Right lung (tissue), 5 donors: ENCODE data around the gene CRB3. TPM values are rescaled to one million over a fixed set of nuclear protein-coding genes. Genes with fewer than 3 reads are reported as not detected.

Source experiments
- DNase-seq, 2 donors: peaks; one replicate each; pipeline ENCODE4 v3.0.0-alpha.2; 2013
- polyA plus RNA-seq, 5 donors: library from polyadenylated mRNA; unstranded; fragments of 120-200 nt; gene quantifications; one replicate each; pipeline versions ENCODE4 v1.2.1 to v1.2.3, GENCODE V29; 2013; ENCODE audit warnings: inconsistent platforms in 1 of 5, low replicate concordance in 1 of 5; ENCODE audit not compliant: insufficient read length in 5 of 5, insufficient read depth in 1 of 5

The CRB3 gene
- polyA plus RNA-seq, 5 donors: 13.1 to 23.4 (median 18.0) TPM

DNA sequence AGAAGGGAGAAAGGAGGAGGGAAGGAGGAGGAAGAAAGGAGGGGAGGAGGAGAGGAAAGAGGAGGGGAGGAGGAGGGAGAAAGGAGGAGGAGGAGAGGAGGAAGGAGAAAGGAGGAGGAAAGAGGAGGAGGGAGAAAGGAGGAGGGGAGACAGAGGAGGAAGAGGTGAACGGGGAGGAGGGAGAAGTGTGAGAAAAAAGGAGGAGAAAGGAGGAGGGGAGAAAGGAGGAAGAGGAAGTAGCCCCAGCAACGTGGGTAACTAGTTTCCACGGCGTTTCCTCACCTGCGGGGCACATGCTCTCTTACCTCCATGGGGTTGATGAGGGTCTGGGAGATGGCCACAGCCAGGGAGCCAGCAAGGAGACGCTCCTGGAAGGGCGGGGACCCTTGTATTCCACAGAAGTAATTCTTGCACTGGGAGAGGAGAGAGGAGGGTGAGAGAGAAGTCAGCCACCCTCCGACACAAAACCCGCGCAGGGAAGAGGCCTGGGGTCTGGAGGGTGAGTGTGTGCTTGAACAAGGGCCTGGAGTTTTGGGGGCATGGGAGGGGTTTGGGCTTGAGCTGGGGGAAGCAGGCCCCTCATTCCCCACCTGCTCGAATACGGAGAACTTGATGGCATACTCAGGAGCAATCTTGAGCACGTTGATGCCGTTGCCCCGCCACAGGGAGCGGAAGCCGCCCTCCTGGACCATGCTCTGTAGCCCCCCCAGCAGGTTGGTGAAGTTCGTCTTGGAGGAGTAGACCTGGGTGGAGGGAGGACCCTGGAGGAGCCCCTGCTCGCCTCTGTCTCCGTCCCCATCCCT, 34.5 kb upstream of the CRB3 start:
- no peak for DNase-seq

DNA sequence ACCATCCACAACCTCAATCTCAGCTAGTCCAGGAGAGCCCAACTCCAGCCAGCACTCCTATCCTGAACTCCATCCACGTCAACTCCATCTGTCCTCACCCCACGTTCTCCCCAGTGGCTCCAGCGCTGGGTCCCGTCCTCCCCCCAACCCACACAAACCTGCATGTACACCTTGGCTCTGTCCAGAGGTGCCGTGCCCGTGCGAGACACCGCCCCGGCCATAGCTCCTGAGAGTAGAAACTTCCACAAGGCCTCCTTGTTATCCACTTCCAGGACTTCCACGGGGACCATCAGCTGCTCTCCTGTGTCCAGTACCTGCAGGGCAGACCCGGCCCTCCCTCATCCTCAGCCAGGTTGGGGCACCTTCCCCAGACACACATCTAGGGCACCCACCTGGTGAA, 32.2 kb upstream of the CRB3 start:
- DNase-seq: no peak

DNA sequence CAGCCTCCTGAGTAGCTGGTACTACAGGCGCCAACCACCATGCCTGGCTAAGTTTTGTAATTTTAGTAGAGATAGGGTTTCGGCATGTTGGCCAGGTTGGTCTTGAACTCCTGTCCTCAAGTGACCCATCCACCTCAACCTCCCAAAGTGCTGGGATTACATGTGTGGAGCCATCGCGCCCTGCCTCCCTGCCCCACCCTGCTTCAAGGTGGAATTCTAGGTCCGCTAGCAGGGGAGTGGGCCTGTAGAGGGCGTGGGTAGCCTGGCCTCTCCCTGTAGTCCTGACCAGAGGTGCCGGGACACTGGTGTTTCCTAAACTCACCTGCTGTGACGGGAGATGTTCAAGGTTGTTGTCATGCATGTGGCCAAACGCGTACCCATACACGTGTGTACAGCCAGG, 30.9 kb upstream of the CRB3 start:
- DNase-seq: no peak

DNA sequence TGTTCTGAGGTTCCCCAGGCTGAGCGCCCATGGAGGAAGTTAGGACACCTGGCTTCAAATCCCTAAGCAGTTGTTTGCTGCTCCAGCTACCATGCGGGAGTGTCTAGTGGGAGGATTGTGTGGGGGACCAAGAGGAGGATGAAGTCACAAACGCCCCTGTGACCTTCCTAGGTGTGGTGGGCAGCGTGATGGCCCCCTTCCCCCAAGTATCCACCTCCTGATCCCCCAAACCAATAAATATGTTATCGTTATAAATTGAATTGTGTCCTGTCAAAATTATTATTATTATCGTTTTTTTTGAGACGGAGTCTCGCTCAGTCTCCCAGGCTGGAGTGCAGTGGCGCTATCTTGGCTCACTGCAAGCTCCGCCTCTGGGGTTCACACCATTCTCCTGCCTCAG, 30.4 kb upstream of the CRB3 start, which contains the start of gene SLC25A41:
Gene SLC25A41, minus strand, starts transcription at position 101 of the 400 bp plus-strand sequence. Its CDS starts 70 bp downstream, at position 31.
- no peak for DNase-seq

DNA sequence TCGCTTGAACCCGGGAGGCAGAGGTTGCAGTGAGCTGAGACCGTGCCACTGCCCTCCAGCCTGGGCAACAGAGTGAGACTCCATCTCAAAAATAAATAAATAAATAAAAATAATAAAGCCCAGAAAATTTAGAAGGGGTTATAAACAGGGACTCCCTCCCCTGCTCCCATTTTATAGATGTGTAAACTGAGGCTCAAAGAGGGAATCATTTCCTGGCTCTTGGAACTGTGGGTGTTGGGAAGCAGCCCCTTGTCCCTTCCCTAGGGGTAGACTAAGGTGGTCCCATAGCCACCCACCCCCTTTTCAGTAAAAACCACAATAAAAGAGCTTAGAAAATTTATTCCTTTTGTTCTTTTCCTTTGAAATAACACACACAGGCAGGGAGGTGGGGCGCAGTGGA, 24.3 kb upstream of the CRB3 start:
- DNase-seq: no peak

DNA sequence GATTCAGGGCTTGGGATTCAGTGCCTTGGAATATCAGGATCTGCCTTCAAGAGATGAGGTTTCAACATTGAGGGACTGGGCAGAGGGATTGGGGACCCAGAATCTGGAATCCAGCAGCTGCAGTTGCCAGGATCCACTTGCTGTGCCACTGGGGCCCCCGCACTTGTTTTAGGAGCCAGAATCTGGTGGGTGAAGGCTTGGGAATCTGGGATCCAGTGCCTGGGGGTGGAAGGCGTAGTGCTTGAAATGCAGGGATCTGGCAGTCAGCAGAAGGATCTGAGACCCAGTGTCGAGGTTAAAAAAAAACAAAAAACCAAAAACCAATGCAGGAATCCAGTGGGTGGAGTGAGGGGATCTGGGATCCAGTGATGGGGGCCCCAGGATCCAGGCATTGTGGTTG, 23.2 kb upstream of the CRB3 start:
- no peak for DNase-seq

DNA sequence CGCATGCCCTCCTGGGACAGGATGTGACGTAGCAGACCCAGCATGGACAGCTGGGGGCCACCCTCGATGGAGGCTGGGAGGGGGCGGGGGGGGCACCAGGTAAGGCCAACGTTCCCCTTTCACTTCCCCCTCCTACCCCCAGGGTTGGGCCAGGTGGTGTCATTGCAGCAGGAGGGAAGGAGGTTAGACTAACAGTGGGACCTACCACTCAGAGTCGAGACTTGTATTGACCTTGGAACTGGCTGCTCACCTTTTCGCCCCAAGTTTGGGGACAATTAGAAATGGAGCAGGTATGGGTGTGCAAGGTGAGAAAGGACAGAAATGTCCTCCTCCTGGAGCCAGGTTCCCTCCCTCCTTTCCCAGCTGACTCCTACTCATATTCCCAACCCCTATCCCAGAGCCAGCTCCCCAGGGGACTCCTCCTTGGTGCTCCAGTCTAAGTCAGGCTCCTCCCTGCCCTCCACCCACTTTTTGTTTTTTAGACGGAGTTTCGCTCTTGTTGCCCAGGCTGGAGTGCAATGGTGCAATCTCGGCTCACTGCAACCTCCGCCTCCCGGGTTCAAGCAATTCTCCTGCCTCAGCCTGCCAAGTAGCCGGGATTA, 21.9 kb upstream of the CRB3 start:
- DNase-seq: no peak

DNA sequence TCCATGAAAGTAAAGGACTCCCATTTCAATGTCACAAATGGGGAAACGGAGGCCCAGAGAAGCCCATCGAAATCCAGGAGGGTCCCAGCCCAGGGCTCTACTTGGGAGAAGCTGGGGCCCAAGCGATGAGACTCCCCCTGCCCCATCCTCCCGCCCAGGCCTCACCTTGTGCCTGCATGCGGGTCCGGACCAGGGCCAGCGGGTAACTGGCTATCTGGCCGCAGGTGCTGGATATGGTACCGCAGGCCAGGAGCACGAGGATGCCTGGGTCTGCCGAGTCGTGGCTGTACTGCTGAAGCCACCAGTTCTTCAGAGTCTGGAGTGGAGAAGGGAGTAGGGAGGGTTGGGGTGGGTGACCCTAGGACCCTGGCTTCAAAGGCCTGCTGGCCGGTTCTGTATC, 20.1 kb upstream of the CRB3 start:
- no peak for DNase-seq

DNA sequence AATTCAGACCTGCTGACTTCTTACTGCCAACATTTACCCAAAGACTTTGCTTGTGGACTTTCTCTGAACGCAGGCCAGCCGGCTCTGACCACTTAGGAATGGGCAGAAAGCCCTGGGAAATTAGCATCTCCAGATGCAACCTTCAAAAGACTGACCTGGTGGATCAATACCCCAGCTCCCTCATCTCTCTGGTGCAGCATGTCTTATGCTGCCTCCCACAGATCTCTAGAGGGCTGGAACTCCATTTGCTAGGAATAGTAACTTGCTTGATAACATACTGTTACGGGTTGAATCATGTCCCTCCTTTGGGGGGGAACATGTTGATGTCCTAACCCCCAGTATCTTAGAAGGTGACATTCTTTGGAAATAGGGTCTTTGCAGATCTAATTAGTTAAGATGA, 17.6 kb upstream of the CRB3 start:
- no peak for DNase-seq

DNA sequence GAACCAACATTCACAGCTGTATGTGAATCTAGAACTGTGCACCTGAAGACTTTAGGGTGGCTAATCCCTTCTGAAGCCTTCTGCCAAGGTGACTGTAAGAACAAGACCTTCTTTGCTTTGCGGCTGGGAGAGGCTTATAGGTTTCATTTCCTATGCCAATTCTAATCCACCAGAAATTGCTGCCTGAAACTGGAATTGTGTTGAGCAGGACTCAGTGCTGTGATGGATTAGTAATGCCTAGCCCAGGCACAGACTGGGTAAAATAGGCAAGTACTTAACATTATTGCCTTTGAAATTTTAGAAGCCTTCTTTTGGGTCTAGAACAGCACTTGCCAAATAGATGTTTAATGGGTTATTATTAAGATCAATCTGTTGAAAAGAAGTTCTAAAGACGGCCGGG, 16.0 kb upstream of the CRB3 start:
- no peak for DNase-seq

DNA sequence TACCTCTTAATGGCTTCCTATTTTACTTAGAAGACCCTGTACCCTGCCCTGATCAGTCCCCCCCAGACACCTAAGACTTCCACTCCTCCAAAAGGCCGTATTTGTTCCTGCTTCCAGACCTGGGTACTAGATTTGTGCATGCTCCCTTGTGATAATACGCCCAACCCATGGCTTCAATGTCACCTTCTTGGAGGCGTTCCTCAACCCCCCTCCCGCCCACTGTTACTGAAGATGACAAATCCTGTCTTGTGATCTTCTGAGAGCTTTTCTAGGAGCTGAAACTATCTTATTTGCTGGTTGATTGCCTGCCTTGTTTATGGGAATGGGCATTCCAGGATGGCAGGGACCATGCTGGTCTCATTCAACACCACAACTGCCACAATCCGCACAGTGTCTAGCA, 13.9 kb upstream of the CRB3 start:
- no peak for DNase-seq

DNA sequence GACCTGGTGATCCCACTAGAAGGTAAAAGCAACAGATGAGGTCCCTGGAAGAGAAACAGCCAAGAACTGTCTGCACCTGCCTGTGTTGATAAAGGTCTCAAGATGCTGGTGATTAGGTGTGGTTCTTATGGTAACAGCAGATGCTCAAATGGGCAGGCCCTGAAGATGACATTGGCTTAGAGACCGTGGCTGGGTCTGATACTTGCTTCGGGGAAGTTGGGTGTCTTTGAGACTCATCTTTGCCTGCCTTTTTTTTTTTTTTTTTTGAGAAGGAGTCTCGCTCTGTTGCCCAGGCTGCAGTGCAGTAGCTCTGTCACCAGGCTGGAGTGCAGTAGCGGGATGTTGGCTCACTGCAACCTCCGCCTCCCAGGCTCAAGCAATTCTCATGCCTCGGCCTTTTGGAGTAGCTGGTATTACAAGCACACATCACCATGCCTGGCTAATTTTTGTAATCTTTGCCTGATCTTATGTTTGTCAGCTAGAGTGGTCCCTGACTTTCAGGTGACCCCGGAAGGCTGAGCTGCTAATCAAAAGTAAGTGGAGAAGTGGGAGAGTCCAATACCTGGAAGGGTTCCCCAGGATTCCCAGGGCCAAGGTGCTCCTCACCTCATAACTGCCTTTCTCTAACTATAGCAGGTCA, 12.4 kb upstream of the CRB3 start:
- no peak for DNase-seq

DNA sequence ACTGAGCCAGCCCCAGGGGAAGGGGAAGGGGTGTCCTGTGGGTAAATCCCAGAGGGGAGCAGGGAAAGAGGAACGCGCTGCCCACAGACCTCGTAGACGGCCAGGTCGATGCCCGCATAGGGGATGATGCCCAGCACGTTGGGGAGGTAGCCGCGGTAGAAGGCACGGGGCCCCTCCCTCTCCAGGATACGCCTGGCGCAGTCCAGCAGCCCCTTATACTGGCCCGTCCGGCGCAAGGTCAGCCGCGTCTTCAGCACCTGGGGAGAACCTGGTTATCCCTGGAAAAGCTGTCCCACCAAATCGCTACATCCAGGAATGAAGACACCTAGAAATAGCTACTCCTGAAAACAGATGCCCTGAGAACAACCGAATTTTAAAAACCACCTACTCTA, 11.9 kb upstream of the CRB3 start:
- DNase-seq: no peak

DNA sequence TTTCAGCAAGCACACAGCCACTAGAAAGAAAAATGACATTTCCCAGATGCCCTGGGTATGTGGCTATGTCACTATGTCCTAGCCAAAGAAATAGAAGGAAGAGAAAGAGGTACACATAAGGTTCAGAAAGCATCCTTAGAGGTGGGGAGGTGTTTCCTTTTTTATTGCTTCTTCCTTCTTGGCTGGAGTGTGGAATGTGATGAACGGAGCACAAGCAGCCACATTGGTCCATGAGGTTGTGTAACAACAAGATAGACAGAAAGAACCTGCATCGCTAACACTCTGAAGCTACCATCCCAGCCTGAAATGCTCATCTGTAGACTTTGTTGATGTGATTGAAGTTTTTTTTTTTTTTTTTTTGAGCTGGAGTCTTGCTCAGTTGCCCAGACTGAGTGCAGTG, 11.2 kb upstream of the CRB3 start:
- no peak for DNase-seq

DNA sequence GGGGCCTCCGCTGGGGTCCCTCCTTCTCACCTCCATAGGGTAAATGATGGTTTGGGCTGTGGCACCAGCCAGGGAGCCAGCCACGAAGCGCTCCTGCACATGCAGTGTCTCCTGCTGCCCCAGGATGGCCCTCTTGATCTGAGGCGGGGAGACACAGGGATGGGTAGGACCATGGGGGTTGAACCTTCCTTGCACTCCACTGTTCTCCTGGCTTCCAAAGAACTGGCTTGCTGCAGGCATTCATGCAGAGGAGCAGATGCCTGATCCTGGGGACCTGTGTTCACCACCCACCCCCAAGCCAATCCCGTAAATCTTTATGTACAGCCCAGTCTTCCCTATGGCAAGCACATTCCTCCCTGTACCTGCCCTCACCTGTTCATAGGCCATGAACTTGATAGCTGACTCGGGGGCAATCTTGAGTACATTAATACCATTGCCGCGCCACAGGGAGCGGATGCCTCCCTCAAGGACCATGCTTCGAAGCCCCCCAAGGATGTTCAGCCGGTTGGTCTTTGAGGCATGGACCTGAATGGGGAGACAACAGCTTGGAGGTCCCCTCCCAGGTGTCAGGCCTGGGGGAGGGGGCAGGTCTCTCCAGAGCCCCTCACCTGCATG, 10.0 kb upstream of the CRB3 start:
- no peak for DNase-seq

DNA sequence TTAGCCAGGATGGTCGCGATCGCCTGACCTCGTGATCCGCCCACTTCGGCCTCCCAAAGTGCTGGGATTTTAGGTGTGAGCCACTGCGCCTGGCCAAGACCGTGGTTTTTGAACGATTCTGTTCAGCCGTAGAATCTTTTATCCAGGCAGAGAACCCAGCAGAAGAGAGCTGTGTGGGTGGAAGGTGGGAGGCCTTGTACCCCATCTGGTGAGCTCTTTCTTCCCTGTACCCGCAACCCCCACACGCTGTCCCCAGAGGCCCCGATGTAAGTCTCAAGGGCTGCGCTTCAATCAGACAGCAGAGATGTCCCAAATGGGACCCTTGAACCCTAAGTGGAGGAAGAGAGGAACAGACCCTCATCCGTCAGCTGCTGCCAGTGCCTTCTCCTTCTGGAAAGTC, 8.1 kb upstream of the CRB3 start:
- DNase-seq: no peak

DNA sequence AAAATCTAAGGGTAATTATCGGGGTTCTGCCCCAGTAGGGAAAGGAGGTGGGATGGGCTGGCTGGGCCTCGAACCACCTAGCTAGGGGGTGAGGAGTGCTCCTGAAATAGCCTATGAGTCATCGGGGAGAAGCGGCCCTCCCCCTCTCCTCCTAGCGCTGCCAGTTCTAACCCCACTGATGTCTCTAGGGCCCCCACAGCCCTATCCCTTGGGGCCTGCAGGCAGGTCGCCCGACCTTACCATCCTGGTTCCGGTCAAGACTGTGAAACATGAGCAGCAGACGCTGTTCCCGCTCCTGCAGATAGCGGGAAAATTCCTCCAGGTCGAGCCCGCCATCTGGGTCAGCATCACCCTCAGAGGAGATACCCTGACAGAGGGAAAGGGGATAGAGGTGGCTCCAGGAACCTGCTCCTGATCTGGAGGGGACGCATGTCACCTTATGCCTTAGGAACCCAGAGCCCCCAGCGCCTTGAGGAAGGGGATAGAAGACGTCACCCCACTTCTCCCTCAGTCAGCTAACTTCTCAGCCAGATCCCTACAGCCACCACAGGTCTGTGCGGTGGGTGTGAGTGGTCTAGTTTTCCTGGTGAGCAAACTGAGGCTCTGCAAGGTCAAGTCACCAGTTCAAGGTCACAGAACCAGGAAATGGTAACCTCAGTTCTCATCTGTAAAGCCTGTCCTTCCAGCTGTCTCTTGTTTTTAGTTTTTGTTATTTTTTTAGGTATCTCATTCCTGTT, 5.9 kb upstream of the CRB3 start:
- DNase-seq: no peak

DNA sequence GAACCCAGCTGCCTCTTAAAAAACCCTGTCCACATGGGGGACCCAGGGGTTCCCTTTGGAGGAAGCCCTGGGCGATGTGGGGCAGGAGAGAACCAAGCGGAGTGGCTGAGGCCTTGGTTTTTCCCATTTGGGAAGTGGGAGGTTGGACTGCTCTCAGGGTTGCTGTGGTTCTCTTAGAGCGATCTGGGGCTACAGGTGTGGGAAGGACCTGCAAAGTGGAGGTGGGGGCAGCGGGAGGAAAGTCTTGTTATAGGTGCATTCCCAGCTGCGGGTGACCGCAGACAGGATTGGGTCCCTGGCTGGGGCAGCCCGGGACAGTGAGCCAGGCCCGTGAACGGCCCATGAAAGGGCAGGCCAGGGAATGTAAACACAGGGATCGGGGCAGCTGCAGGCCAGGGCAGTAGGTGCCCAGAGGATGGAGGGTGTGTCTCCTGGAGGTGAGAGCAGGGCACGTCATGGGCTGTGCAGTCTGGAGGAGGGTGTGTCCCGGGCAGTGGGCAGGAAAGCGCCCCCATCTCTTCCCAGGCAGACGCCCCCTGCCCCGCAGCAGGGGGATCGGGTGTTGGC, 5.3 kb upstream of the CRB3 start:
- DNase-seq: no peak

DNA sequence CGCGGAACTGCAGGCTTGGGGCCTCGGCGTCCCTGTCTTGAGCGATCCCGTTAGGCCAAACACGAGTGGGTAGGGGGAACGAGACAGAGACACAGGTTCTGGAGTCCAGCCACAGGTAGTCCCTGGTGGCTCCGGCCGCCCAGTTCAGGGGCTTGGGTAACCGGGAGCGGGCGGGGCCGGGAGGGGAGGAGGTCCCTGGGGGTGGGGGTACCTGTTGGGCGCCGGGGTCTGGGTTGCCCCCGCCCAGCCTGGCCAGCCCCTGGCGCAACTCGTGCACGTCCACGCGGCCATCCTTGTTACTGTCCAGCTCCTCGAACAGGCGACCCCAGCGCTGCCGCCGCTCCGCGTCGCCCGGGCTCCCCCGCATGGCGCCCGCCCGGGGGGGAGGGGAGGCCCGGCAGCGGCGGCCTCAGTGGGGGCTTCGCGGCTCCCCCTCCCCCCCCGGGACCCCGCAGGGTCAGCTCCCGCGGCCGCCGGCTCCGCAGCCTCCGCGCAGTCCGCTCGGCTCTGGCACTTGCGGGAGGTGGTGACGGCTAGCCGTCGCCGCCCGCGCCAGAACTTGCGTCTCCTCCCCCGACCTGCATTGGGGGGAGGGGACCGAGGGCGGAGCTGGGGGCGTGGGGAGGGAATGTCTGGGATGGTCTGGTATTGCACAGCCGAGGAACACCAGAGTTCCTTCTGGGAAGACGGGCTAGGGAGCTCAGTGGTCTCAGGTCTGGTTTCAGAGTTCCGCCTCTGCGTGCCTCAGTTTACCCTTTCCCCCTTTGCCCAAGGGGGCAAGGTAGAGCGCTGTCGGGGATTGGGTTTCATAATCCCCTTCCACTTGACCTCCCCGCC, 4.6 kb upstream of the CRB3 start, which contains the start of gene SLC25A23:
Gene SLC25A23, minus strand, starts transcription at position 531 of the 837 bp plus-strand sequence. Its CDS starts 164 bp downstream, at position 367.
- peak; percentile 67 to 75 for DNase-seq

DNA sequence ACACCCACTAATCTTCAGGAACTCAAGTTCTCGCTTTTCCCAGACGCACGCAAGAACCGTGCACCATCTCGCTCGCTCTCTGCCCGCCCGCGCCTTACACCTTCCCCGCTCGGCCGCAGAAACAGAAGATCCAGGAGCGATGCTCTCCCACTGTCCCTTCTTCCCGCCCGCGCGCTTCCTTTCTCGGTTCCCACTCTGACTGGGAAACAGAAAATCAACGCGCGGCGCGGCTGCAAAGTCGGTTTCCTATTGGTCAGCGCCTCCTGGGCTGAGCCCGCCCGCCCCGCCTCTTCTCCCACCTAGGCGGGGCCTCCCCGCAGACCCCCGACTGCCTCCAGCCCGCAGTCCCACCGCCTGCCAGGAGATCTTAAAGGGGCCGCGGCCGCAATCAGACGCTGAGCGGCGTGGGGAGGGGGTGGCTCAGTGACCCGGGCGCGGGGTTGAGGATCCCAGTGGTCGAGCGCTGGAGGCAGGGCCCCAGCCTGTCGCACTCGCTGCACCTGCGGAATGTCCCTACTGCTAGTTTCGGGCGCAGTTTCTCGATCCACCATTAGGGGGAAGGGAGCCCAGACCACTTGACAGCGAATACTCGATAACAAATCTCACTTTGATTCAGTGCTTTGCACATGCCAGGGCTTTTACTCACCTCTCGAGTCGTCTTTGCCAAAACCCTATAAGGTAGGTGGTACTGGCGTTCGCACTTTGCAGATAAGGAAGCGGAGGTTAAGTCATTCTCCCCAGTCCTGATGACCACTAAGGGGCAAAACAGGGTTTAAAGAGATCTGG, 3.8 kb upstream of the CRB3 start:
- peak; percentile 97 for DNase-seq
